Fibroblast of lung (primary cell): Measurements from ENCODE around the gene GPR27.

Experiments used
- CTCF ChIP-seq, 2 donors: IDR thresholded peaks in 1 of 2; conservative IDR thresholded peaks in 1 of 2; 1 replicate in 1 of 2; 2 replicates in 1 of 2; pipeline ENCODE4 v1.5.1; 2011 to 2012; ENCODE audit warnings: low read length in 2 of 2, control low read depth in 1 of 2, inconsistent platforms in 1 of 2, low read depth in 1 of 2, mild to moderate bottlenecking in 1 of 2
- EZH2 ChIP-seq: IDR thresholded peaks from 2 replicates; pipeline ENCODE4 v1.5.1; 2012; ENCODE audit warnings: low read length, control low read depth, mild to moderate bottlenecking; ENCODE audit errors: missing control alignments

GRCh38 chr3:71704915-71705314 lies 48.7 kb upstream of the GPR27 start:
- TF ChIP-seq CTCF (conservative IDR thresholded peaks at IDR 0.05 in 1 of 2, IDR thresholded peaks at IDR 0.05 in 1 of 2; ENCODE audit: low read depth in 1 of 2, low read length in 2 of 2) (no peak), EZH2 (no peak)
